Measurements from ENCODE around the gene ZNF385D. TPM values are rescaled to one million over a fixed set of nuclear protein-coding genes. Genes with fewer than 3 reads are reported as not detected.

The ZNF385D gene
- total RNA-seq, 1 experiment from 2014 or later = not detected

DNA sequence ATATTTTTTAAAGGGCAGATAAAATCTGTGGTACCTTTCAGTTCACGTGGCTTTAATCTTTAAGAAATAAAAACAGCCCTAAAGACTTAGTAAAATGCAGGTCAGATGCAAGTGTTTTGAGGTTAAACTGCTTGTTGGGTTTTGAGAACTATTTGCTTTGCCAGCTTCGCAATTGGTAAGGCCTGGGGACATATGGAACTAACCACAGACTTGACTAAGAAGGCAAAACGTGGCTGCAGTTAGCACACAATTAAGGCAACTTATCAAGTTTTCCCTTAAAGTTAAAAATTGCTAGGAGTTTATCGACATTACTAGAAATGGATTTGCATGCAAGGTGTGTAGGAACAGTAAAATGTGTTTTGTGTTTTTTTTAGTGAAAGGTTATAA lies 206.9 kb downstream of the ZNF385D start:
- intact Hi-C loops (cut with micrococcal nuclease; ENCODE audit: unreplicated experiment) = no loop called here
- CTCF ChIA-PET = no interaction called here
- H3K27ac Mint-ChIP-seq (ENCODE audit: unreplicated experiment) = no peak overlapping the region
- no peaks in the 10 kb centered on the region for H3K9me3 Mint-ChIP-seq (ENCODE audit: low read depth, unreplicated experiment)
- DNase-seq = no peak
- H3K27me3 Mint-ChIP-seq (ENCODE audit: unreplicated experiment) = no peaks in the 10 kb centered on the region
- no TSS peak for BruUV-seq (replicated peaks)
- H3K4me1 Mint-ChIP-seq (ENCODE audit: low read depth, unreplicated experiment) = no peaks in the 10 kb centered on the region
- TF ChIP-seq, protein P1, sequence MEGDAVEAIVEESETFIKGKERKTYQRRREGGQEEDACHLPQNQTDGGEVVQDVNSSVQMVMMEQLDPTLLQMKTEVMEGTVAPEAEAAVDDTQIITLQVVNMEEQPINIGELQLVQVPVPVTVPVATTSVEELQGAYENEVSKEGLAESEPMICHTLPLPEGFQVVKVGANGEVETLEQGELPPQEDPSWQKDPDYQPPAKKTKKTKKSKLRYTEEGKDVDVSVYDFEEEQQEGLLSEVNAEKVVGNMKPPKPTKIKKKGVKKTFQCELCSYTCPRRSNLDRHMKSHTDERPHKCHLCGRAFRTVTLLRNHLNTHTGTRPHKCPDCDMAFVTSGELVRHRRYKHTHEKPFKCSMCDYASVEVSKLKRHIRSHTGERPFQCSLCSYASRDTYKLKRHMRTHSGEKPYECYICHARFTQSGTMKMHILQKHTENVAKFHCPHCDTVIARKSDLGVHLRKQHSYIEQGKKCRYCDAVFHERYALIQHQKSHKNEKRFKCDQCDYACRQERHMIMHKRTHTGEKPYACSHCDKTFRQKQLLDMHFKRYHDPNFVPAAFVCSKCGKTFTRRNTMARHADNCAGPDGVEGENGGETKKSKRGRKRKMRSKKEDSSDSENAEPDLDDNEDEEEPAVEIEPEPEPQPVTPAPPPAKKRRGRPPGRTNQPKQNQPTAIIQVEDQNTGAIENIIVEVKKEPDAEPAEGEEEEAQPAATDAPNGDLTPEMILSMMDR (IDR thresholded peaks at IDR 0.05; ENCODE audit: unreplicated experiment) = no peak
- H3K36me3 Mint-ChIP-seq (ENCODE audit: insufficient read depth, unreplicated experiment) = no peaks in the 10 kb centered on the region
- no peak overlapping the region for H3K4me3 Mint-ChIP-seq (ENCODE audit: low read depth, unreplicated experiment)

DNA sequence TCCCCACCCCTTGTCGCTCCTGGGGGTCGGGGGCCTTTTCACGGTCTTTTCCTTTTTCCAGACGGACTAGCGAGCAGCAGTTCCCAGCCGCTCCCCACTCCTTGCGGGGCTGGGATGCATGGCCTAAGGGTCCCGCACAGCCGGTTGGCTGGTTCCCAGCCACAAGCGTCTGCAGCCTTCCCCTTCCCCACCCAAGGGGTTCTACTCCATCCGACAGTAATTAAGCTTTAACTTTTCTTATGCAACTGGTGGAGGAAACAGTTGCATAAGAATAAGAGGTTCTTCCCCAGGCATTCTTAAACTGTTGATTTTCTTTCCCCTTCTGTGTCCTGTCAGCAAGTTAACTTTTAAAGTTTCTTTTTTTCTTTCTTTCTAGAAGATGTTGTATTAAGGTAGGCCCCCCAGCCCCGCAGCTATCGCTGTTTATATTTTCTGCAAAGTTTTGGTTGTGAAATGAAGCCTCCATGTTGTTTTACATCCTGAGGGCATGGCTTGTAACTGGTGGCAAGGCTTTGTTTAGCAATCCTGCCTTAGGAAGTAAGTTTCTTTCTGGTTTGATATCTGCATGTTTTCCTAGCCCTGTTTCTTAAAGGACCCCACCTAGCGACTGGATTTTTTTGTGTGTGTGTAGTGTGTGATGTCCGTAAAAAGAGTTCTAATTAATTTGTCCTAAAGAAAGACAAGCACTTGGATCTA lies 207.5 kb downstream of the ZNF385D start:
- H3K4me3 Mint-ChIP-seq (ENCODE audit: low read depth, unreplicated experiment) = no peak overlapping the region
- no peaks in the 10 kb centered on the region for H3K4me1 Mint-ChIP-seq (ENCODE audit: low read depth, unreplicated experiment)
- H3K27ac Mint-ChIP-seq (ENCODE audit: unreplicated experiment) = no peak overlapping the region
- intact Hi-C loops (cut with micrococcal nuclease; ENCODE audit: unreplicated experiment) = no loop called here
- no peaks in the 10 kb centered on the region for H3K36me3 Mint-ChIP-seq (ENCODE audit: insufficient read depth, unreplicated experiment)
- CTCF ChIA-PET = no interaction called here
- BruUV-seq (replicated peaks) = no TSS peak
- DNase-seq = no peak
- no peaks in the 10 kb centered on the region for H3K9me3 Mint-ChIP-seq (ENCODE audit: low read depth, unreplicated experiment)
- H3K27me3 Mint-ChIP-seq (ENCODE audit: unreplicated experiment) = no peaks in the 10 kb centered on the region
- TF ChIP-seq, protein P1 (IDR thresholded peaks at IDR 0.05; ENCODE audit: unreplicated experiment) = no peak

DNA sequence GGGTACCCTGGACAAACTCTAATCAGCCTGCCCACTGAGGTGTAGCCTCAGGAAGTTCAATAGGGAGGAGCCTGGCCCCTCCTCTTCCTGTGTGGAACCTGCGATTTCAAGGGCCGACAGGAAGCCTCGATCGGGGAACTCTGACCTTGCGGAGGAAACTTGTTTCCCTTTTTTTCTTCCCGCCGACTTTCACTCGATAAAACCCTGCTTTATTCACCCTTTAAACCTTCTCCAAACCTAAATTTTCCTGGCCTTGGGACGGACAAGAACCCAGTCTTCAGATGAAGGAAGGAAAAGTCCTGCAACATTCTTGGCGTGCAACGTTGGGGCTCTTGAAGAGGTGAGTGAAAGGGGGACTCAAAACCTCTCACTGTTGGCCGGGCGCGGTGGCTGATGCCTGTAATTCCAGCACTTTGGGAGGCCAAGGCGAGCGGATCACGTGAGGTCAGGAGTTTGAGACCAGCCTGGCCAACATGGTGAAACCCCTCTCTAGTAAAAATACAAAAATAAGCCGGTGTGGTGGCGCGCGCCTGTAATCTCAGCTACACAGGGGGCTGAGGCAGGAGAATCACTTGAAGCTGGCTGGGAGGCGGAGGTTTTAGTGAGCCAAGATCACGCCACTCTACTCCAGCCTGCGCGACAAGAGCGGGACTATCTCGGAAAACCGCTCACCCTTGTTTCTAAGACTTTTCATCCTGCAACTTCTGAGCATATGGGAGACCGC lies 208.2 kb downstream of the ZNF385D start:
- CTCF ChIA-PET = no interaction called here
- no peak overlapping the region for H3K27ac Mint-ChIP-seq (ENCODE audit: unreplicated experiment)
- TF ChIP-seq, protein P1 (IDR thresholded peaks at IDR 0.05; ENCODE audit: unreplicated experiment) = no peak
- intact Hi-C loops (cut with micrococcal nuclease; ENCODE audit: unreplicated experiment) = no loop called here
- H3K36me3 Mint-ChIP-seq (ENCODE audit: insufficient read depth, unreplicated experiment) = no peaks in the 10 kb centered on the region
- peaks cover 4% of the 10 kb centered on the region for H3K4me1 Mint-ChIP-seq (ENCODE audit: low read depth, unreplicated experiment)
- no peak for DNase-seq
- no peak overlapping the region for H3K4me3 Mint-ChIP-seq (ENCODE audit: low read depth, unreplicated experiment)
- no peaks in the 10 kb centered on the region for H3K9me3 Mint-ChIP-seq (ENCODE audit: low read depth, unreplicated experiment)
- no peaks in the 10 kb centered on the region for H3K27me3 Mint-ChIP-seq (ENCODE audit: unreplicated experiment)
- no TSS peak for BruUV-seq (replicated peaks)

DNA sequence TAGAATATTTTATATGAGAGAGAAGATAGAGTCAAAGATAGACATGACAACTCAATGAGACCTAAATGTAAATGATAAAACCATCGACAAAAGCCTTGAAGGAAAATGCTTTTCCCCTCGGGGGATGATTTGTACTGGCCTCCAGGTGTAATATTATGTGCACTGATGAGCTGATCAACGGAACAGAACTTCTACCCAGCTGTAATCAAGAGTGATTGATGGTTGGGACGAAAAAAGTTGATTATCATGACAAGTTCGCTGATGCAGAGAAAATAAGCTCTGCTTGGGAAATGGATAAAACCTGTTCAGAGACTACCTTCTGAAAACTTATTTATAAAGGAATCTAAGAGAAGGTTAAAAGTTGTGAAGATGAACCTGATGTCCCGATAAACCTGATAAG lies 210.7 kb downstream of the ZNF385D start:
- TF ChIP-seq, protein P1 (IDR thresholded peaks at IDR 0.05; ENCODE audit: unreplicated experiment) = no peak
- Mint-ChIP-seq H3K4me1 (ENCODE audit: low read depth, unreplicated experiment) (peaks cover 10% of the 10 kb centered on the region), H3K27me3 (ENCODE audit: unreplicated experiment) (no peaks in the 10 kb centered on the region), H3K27ac (ENCODE audit: unreplicated experiment) (no peak overlapping the region), H3K9me3 (ENCODE audit: low read depth, unreplicated experiment) (no peaks in the 10 kb centered on the region), H3K36me3 (ENCODE audit: insufficient read depth, unreplicated experiment) (no peaks in the 10 kb centered on the region), H3K4me3 (ENCODE audit: low read depth, unreplicated experiment) (no peak overlapping the region)
- DNase-seq = no peak
- CTCF ChIA-PET = interaction anchor here (0.6 kb wide), 1 partner anchor 1499 kb away, joined by 3 read pairs; no protein-coding TSS in a partner anchor
- no TSS peak for BruUV-seq (replicated peaks)
- intact Hi-C loops (cut with micrococcal nuclease; ENCODE audit: unreplicated experiment) = no loop called here
